NCI-H82 treated with DMSO at 0.1 percent for 48 hours (cell line): ENCODE data around the gene USP28.
"Not testable (repeated sequence)": the region's sequence is repeated elsewhere in the genome, so short reads cannot be mapped to it uniquely, and the experiment has no call there.

Experiments
- DNase-seq: peaks from one replicate; lab custom pipeline; 2025; ENCODE audit not compliant: unreplicated experiment; lab: John Stamatoyannopoulos, UW

USP28 gene

DNA sequence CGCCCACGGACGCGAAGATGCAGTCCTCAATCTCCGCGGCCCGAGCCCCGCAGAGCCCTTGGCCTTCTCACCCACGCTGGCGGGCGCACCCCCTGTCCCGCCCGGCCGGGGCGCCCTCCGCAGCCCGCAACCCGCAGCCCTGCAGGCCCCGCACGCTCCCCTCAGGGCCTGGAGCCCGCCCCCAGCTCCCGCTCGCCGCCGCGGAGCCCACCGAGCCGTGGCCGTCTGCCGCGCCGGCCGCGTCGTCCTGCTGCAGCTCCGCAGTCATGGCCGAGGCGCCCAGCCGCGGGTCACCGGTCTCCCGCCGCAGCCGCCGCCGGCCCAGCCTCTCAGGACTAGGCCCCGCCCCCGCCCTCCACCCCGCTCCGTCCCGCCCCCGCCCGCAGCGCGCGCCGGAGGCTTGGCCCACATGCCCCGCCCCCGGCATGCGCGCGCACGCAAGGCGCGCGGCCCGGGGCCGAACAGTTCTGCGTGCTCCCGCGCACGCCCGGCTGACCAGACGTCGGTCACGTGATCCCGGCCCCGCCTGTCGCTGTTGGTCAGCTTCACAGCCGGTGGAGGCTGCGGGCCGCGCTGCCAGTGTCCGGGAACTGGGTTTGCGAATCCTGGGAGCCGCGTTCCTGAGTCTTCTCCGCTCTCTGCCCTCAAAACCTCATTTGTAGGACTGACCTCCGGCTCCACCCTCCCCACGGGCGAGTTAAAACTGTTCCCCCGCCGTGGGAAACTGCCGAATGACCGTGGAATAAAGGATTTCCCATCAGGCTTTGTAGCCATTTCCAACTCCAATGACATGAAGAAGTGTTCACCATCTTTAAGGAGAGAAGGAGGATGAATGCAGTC is at the start of gene USP28:
USP28 (minus strand) TSS at position 339 of the 840 bp plus-strand sequence; CDS start at position 268, 71 bp downstream.
- peak; percentile 57 for DNase-seq

DNA sequence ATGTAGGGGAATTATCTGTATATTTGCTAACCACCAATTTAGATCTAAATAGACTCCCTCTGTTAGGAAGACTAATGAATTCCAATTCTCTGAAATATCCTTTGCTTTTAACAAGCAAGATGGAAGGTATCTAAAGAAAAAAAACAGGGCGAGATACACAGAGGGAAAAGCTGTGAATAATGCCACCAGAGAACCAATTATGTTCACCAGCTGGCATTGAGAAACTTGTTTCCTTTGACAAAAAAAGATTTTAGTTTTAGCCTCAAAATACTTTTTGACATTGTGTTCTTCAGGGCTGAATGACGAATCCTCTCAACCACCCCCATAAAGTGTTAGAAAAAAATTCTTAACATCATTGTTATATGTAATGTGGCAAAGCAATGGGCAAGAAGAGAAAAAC is 48.2 kb upstream of the USP28 start:
- DNase-seq: no peak

DNA sequence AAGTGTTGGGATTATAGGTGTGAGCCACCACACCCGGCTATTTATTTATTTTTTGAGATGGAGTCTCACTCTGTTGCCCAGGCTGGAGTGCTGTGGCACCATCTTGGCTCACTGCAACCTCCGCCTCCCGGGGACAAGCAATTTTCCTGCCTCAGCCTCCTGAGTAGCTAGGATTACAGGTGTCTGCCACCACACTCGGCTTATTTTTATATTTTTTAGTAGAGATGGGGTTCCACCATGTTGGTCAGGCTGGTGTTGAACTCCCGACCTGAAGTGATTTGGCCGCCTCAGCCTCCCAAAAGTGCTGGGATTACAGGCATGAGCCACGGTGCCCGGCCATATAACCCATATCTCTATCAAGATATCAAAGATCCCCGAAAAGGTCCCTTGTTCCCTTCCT is 36.1 kb upstream of the USP28 start:
- not testable (repeated sequence) for DNase-seq

- DNase-seq: no peak
Measured at GRCh38 chr11:113908098-113908497, 32.7 kb upstream of the USP28 start.

GRCh38 chr11:113907681-113908080 is 32.3 kb upstream of the USP28 start:
- no peak for DNase-seq

GRCh38 chr11:113907152-113907551 is 31.8 kb upstream of the USP28 start:
- DNase-seq: no peak

DNA sequence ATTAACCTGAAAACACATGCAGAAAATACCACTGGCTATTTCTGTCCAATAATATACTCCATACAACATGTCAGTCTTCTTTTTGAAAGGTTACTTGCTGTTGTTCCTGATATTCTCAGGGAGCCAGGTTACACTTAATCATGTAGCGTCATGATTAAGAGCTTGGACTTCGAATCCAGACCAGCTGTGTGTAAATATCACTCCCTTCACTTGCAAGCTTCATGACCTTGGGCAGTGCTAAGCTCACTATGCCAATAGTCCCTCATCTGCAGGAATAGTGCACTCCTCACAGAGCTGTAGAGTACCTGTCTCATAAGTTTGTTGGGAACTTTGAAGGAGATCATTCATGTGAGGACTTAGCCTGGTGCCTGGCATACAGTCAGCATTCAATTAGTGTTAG is 31.1 kb upstream of the USP28 start:
- DNase-seq: peak; percentile 46

- DNase-seq: peak; percentile 46
Measured at GRCh38 chr11:113906038-113906437, 30.7 kb upstream of the USP28 start.

- DNase-seq: no peak
Measured at GRCh38 chr11:113904379-113905101, 29.2 kb upstream of the USP28 start, which contains the start of gene HTR3B. Gene HTR3B (plus strand): TSS chr11:113904796. CDS start chr11:113904934, 138 bp downstream.

- no peak for DNase-seq
Measured at GRCh38 chr11:113901141-113901540, 25.8 kb upstream of the USP28 start.

- DNase-seq: peak; percentile 41
Measured at GRCh38 chr11:113896156-113896879, 20.9 kb upstream of the USP28 start.

- peak; percentile 55 for DNase-seq
Measured at GRCh38 chr11:113895367-113896155, 20.2 kb upstream of the USP28 start.

GRCh38 chr11:113894421-113894996 is 19.1 kb upstream of the USP28 start:
- no peak for DNase-seq

- no peak for DNase-seq
Measured at GRCh38 chr11:113888848-113889247, 13.5 kb upstream of the USP28 start.

- DNase-seq: no peak
Measured at GRCh38 chr11:113885897-113886296, 10.5 kb upstream of the USP28 start.

GRCh38 chr11:113884361-113884836 is 9.0 kb upstream of the USP28 start:
- DNase-seq: no peak

DNA sequence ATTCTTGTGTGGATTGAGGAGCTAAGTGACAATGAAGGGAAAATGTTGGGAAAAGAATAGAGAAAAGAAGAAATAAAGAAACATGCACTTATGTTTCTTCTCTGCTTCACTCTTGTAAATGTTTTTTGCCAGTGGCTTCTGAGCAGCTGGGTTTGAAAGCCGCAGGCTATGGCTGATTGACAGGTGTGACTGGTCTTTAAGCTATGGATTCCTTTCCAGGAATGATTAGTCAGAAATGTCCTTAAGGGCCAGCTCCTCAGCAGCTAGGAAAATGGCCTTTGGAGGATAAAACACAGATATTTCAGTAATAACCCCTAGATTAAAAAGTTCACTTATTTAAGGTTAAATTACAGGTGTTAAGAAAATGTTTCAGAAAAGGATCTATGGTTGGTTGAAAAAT is 6.5 kb upstream of the USP28 start:
- no peak for DNase-seq

- peak; percentile 28 for DNase-seq
Measured at GRCh38 chr11:113880971-113881370, 5.6 kb upstream of the USP28 start.

DNA sequence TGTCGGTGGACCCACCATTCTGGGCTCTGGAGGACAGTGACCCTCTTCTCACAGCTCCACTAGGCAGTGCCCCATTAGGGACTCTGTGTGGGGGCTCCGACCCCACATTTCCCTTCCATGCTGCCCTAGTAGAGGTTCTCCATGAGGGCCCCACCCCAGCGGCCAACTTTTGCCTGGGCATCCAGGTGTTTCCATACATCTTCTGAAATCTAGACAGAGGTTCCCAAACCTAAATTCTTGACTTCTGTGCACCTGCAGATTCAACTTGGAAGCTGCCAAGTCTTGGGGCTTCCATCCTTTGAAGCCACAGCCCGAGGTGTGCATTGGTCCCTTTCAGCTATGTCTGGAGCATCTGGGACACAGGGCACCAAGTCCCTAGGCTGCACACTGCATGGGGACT is 4.1 kb upstream of the USP28 start:
- not testable (repeated sequence) for DNase-seq

- no peak for DNase-seq
Measured at GRCh38 chr11:113877670-113878055, 2.3 kb upstream of the USP28 start.
